ENCODE measurements around the gene ALPK3. TPM values are rescaled to one million over a fixed set of nuclear protein-coding genes. Genes with fewer than 3 reads are reported as not detected.
A peak's percentile ranks its signal among the peaks of the same experiment; 100 is the strongest.

Gene ALPK3
- total RNA-seq, 2 donors from 2014 or later: 51.0 to 99.0 TPM

GRCh38 chr15:84834229-84834955, 17.2 kb downstream of the ALPK3 start:
- Histone ChIP-seq H3K4me3 (no peak overlapping the region), H3K27me3 (no peaks in the 10 kb centered on the region), H3K27ac (peak overlapping the region; percentile 89 to 93), H3K4me1 (peaks cover 0 to 83% of the 10 kb centered on the region in 2 donors), H3K36me3 (peaks cover 10% of the 10 kb centered on the region), H3K9me3 (no peaks in the 10 kb centered on the region)
- no peak for TF ChIP-seq CTCF (IDR thresholded peaks at IDR 0.05)
- no peak for DNase-seq (ENCODE audit: low spot score)

GRCh38 chr15:84834969-84835368, 17.8 kb downstream of the ALPK3 start:
- Histone ChIP-seq H3K27ac (peak overlapping the region; percentile 89 to 93), H3K4me3 (no peak overlapping the region), H3K36me3 (peaks cover 14% of the 10 kb centered on the region), H3K4me1 (peaks cover 0 to 85% of the 10 kb centered on the region in 2 donors), H3K27me3 (no peaks in the 10 kb centered on the region), H3K9me3 (no peaks in the 10 kb centered on the region)
- no peak for TF ChIP-seq CTCF (IDR thresholded peaks at IDR 0.05)
- DNase-seq (ENCODE audit: low spot score): no peak

GRCh38 chr15:84835661-84836337, 18.6 kb downstream of the ALPK3 start:
- Histone ChIP-seq H3K36me3 (peaks cover 17% of the 10 kb centered on the region), H3K4me3 (no peak overlapping the region), H3K4me1 (peaks cover 0 to 86% of the 10 kb centered on the region in 2 donors), H3K9me3 (no peaks in the 10 kb centered on the region), H3K27ac (peak overlapping the region; percentile 89 to 93), H3K27me3 (no peaks in the 10 kb centered on the region)
- no peak for DNase-seq (ENCODE audit: low spot score)
- no peak for TF ChIP-seq CTCF (IDR thresholded peaks at IDR 0.05)

GRCh38 chr15:84836844-84837243, 19.7 kb downstream of the ALPK3 start:
- Histone ChIP-seq H3K4me3 (no peak overlapping the region), H3K9me3 (no peaks in the 10 kb centered on the region), H3K27me3 (no peaks in the 10 kb centered on the region), H3K36me3 (peaks cover 17% of the 10 kb centered on the region), H3K4me1 (peaks cover 0 to 83% of the 10 kb centered on the region in 2 donors), H3K27ac (peak overlapping the region; percentile 89 to 93)
- no peak for TF ChIP-seq CTCF (IDR thresholded peaks at IDR 0.05)
- no peak for DNase-seq (ENCODE audit: low spot score)

- no peak for DNase-seq (ENCODE audit: low spot score)
- no peak for TF ChIP-seq CTCF (IDR thresholded peaks at IDR 0.05)
- peaks cover 0 to 65% of the 10 kb centered on the region in 2 donors for H3K4me1 ChIP-seq
- H3K9me3 ChIP-seq: no peaks in the 10 kb centered on the region
- H3K27ac ChIP-seq: peak overlapping the region; percentile 89 to 93
- H3K27me3 ChIP-seq: no peaks in the 10 kb centered on the region
- peaks cover 9% of the 10 kb centered on the region for H3K36me3 ChIP-seq
- H3K4me3 ChIP-seq: no peak overlapping the region
These were observed 22.6 kb downstream of the ALPK3 start for GRCh38 chr15:84839714-84840113.

Data from right atrium auricular region (tissue), 2 donors.